Esophagus muscularis mucosa (tissue), 3 donors: ENCODE results near the gene ARAP3.

Source experiments
- POLR2AphosphoS5 ChIP-seq, 2 donors: sonication (generic); formaldehyde crosslinking; IDR thresholded peaks; one replicate each; pipeline ENCODE4 v1.6.1; 2017; ENCODE audit warnings: antibody characterized with exemption in 2 of 2
- TF ChIP-seq, protein P1 (sequence below), 3 experiments: fragments of 200-600 bp in 2 of 3; fragments of 450-650 bp in 1 of 3; sonication (generic) in 2 of 3; IDR thresholded peaks; one replicate each; pipeline ENCODE4 v1.5.1; 2017 to 2019; ENCODE audit warnings: antibody characterized with exemption in 3 of 3, mild to moderate bottlenecking in 2 of 3, moderate library complexity in 1 of 3

DNA sequence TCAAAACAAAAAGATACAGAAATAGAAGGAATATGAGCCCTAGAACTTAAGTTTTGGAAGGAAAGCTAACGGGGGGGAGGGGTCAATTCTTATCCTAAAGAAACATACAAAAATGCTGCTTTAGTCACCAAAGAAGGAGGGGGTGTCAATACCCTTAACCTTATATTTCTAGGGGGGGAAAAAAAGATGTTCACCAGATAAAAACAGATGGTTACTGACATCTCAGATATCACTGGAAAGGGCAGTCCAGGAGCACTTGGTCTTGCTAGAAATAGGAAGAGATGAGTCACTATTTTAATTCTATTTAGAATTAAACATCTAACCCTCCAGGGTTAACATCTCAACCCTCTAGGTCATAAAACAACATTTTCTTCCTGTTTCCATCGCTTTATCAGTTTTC lies 64.9 kb downstream of the ARAP3 start:
- TF ChIP-seq, protein P1, sequence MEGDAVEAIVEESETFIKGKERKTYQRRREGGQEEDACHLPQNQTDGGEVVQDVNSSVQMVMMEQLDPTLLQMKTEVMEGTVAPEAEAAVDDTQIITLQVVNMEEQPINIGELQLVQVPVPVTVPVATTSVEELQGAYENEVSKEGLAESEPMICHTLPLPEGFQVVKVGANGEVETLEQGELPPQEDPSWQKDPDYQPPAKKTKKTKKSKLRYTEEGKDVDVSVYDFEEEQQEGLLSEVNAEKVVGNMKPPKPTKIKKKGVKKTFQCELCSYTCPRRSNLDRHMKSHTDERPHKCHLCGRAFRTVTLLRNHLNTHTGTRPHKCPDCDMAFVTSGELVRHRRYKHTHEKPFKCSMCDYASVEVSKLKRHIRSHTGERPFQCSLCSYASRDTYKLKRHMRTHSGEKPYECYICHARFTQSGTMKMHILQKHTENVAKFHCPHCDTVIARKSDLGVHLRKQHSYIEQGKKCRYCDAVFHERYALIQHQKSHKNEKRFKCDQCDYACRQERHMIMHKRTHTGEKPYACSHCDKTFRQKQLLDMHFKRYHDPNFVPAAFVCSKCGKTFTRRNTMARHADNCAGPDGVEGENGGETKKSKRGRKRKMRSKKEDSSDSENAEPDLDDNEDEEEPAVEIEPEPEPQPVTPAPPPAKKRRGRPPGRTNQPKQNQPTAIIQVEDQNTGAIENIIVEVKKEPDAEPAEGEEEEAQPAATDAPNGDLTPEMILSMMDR (IDR thresholded peaks at IDR 0.05), result no peak
- TF ChIP-seq POLR2AphosphoS5 (IDR thresholded peaks at IDR 0.05), result no peak
